Lung microvascular endothelial cell (primary cell): ENCODE measurements around the gene EYS. TPM values are rescaled to one million over a fixed set of nuclear protein-coding genes. Genes with fewer than 3 reads are reported as not detected.
"Not testable (repeated sequence)": the region's sequence is repeated elsewhere in the genome, so short reads cannot be mapped to it uniquely, and the experiment has no call there.

Experiments used
- DNase-seq, 2 donors: peaks; one replicate each; pipeline versions ENCODE4 v3.0.0 to v3.0.0-alpha.2; 2010; ENCODE audit warnings: low read depth in 2 of 2
- total RNA-seq: library from RNA; depleted of rRNA; stranded (reverse); fragments of >200 nt; gene quantifications from 2 replicates; pipeline ENCODE4 v1.2.1, GENCODE V29; 2014

EYS gene
- total RNA-seq, 1 donor from 2014 or later, result not detected

DNA sequence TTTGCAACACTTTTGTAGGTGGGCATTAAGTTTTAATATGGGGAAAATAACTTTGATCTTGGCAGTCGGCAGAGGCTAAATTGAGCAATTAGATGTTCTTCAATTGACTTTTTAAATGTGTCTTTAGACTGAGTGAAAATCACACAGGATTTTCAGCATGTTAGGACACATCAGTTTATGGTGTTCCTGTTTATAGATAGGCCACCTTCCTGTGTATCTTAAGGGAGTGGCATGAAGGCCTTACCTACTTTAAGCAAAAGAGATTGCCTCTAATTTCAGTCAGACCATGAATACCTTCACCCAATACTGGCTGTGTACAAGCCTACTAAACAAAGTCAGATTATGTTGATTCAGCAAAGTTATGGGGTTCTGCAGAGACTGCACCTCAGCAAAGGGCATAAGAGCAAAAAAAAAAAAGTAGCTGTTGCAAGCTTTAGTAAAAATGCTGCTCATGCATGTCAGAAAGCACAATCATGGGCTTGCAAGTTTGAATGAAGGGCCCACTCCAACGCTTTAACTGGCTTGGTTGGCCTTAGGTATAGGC is 1223.0 kb downstream of the EYS start:
- DNase-seq, result no peak

DNA sequence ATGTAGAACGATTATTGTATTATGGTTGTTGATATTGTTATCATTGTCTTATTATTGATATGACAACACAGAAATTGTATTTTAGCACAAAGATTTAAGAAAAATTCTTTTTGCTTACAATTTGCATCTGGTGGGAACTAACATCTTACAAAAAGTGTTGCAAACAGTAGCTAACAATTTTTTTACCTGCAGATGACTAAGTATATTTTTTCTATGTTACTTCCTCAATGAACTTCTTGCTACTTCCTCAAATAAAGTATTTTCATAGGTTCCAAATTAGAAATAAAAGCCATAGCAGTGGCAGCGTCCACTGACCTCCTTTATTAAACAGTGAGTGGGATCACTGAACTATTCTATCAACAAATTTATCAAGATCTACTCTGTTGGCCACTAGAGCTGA is 1224.4 kb downstream of the EYS start:
- DNase-seq, result no peak

GRCh38 chr6:64479134-64479533 is 1227.9 kb downstream of the EYS start:
- no peak for DNase-seq

- DNase-seq, result peak in 1 of 2 donors; percentile 13
Observed at GRCh38 chr6:64477391-64477790, 1229.6 kb downstream of the EYS start.

DNA sequence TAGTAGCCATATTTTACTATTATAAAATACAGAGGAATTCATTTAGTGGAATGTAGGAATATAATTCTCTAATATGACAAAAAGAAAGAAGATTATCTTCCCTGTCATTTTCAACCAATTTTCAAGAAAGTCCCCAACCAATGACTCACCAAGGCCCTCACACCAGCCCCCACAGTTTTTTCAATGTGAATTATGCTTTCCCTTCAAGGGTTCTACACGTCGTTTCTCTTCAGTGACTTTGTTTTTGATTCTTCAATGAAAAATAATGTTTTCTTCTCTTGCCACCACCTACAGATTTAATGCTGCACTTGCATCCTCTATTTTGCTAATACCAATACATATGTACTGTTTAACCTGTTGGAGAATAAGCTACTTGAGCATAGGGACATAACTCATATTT is 1230.1 kb downstream of the EYS start:
- no peak for DNase-seq

DNA sequence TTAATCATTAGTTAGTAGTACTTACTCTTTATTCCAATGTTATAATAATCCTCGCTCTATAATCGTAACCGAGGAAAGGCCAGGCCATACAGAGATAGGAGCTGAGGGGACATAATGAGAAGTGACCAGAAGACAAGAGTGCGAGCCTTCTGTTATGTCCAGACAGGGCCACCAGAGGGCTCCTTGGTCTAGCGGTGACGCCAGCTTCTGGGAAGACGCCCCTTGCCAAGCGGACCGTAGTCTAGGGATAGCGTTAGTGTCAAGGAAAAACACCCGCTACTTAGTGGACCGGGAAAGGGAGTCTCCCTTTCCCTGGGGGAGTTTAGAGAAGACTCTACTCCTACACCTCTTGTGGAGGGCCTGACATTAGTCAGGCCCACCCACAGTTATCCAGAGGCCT is 1237.6 kb downstream of the EYS start:
- DNase-seq, result not testable (repeated sequence)

DNA sequence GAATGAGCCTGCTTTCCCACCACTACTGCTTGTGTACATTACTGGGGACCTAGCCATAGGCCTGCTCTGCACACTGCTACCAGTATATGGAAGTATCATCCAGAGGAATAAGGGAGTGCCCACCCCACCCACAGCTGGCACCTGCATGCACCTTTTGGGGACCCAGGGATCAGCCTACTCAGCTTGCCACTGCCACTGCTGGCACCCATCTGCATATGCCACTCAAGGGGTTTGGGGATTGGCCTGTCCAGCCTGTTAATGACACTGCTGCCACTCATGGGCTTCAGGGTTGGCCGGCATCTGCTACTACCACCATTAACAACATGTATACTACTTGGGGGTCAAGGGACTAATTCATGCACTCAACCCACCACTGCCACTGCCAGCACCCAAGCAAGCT is 1239.4 kb downstream of the EYS start:
- no peak for DNase-seq

DNA sequence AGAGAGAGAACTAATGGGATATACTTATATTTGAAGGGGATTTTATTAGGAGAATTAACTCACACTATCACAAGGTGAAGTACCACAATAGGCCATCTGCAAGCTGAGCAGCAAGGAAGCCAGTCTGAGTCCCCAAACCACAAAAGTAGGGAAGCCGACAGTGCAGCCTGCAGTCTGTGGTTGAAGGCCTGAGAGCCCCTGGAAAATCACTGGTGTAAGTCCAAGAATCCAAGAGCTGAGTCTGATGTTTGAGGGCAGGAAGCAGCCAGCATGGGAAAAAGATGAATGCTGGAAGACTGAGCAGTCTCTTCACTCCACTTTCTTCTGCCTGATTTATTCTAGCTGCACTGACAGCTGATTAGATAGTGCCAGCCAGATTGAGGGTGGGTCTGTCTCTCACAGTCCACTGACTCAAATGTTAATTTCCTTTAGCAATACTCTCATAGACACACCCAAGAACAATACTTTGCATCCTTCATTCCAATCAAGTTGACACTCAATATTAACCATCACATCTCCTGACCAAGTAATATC is 1247.5 kb downstream of the EYS start:
- DNase-seq, result no peak

- not testable (repeated sequence) for DNase-seq
Observed at GRCh38 chr6:64448101-64448500, 1258.9 kb downstream of the EYS start.

- DNase-seq, result no peak
Observed at GRCh38 chr6:64445038-64445437, 1262.0 kb downstream of the EYS start.

- peak in 1 of 2 donors; percentile 20 for DNase-seq
Observed at GRCh38 chr6:64439274-64439673, 1267.8 kb downstream of the EYS start.

GRCh38 chr6:64437996-64438395 is 1269.0 kb downstream of the EYS start:
- DNase-seq, result no peak

DNA sequence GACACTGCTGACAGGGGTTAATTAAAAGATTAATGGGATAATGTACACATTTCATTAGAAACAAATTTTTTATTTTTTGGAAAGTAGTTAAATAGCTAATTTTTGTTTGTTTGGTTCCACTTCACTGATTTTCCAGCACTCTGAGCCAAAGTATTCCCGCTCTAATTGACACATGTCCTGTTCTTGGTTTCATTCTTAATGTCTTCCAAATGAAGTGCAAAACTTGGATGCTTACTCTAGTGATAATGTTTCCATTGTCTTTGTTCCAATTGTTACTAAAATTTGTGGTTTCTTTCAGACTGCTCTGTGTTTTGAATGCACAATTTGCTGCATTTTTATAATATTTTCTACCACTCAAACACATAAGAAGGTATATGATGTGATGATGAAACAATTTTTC is 1277.1 kb downstream of the EYS start:
- DNase-seq, result no peak

- DNase-seq, result no peak
Observed at GRCh38 chr6:64428186-64428585, 1278.8 kb downstream of the EYS start.

DNA sequence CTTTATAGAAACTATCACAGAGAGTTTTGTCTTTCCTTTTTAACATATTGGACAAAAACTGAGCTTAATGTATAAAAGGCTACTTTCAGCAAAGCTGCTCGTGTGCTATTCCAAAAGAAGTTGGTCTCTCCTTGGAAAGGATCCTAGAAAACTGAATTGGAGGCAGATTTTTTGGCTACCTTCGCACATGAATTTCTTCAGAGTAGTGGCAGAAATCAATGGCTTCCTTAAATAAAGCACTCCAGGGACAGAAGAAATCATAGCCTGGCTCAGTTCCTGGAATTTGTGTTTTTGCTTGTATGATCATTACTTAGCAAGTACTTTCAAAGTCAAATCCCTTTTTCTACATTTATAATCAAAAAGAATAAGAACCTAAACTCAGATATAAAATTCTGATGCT is 1291.1 kb downstream of the EYS start:
- no peak for DNase-seq

DNA sequence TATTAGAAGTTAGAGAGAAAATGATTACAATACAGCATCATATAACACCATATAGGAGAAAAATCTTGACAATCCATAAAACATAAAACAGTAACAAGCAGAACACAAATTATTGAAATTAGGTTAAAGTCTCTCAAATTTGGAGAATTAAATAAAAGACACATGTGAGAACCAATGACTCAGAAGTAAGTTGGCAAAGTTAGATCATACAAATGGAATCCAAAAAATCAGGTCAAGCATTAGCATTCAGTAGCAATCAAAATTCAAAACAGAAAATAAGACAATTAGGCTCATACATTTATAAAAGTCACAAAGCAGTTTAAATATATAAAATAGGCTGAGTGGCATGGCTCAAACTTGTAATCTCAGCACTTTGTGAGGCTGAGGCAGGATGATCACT is 1295.8 kb downstream of the EYS start:
- no peak for DNase-seq

DNA sequence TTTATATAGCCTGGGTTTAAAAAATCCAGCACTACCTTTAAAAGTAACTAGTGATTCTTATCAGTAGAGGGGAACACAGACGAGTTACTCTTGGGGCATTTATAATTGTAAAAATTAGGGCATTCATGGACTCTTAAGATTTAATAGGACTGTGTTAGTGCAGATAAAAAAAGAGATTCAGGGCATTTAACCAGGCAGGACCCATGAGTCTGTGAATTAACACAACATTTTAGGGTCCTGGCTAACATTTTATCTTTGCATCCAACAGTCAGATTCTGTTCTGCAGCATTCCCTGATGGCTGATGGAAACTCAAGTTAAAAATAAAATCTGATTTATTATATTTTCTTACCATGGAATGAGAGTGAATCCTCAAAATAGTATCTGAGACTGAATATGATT is 1297.1 kb downstream of the EYS start:
- no peak for DNase-seq

- DNase-seq, result no peak
Observed at GRCh38 chr6:64404396-64404795, 1302.6 kb downstream of the EYS start.

DNA sequence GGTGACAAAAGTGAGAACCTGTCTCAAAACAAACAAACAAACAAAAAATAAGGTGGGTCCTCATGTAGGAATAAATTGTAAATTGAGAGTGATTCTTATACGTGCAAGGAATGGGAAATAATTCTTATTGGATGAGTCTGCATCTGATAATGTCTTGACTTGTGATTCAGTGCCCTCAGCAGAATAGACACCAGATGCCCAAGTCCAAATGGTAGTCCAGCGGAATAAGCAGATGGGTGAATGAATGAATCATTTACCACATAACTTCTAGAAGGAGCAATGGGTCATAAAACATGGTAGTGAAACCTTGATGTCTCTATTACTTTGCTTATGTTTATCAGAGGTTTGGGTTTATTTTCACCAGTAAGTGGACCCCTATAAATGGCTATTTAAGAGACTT is 1323.7 kb downstream of the EYS start:
- no peak for DNase-seq

DNA sequence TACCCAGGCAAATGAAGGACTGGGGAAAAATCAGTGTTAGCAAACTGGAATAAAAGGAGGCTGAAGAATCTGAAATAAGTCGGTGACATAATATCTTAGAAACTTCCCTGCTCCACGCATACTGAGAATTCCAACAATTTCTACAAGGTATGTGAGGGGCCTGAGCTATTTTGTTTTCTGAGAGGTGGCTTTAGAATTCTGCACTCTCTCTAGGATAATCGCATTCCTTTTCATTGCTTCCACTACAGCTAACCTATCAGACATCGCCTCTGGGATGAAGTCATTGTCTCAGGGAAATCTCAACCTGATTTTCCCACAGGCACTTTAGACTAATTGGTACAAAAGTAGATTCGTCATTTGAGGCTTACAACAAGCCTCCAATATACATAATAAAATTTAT is 1330.6 kb downstream of the EYS start:
- DNase-seq, result no peak

DNA sequence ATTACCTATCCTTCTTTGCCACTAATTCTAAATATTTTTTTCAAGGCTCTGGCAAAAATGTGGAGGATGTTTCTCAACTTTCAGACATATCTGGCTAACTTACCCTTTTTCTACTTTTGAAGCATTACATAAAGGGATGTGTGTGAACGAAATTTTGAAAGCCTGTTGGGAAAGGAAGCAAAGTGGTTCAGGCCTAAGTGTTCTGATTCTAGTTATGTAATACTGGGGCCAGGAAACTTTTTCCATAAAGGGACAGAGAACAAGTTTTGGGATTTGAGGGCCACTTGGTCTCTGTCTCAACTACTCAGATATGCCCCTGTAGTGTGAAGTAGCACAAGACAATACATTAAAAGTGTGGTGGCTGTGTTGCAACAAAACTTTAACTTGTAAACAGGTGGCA is 1349.6 kb downstream of the EYS start:
- DNase-seq, result no peak

GRCh38 chr6:64347411-64347810 is 1359.6 kb downstream of the EYS start:
- no peak for DNase-seq

DNA sequence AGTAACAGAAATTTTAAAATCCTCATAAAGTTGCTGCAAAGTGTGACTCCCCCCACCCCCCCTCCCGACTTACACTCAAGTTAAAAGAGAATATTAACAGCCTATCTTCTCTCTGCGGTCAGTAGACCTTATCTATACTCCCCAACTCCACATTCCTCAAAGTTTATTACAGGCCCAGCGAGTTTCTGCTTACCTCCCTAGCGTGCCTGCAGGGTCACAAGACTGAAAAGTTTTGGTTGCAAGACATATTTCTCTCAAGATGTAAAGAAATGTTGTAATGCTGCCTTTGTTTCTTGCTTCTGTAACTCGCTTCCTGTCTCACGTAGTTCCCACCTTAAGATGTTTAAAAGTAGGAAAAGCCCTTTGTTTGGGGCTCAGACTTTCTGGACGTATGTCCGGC is 1371.8 kb downstream of the EYS start:
- no peak for DNase-seq

GRCh38 chr6:64334636-64335035 is 1372.4 kb downstream of the EYS start:
- DNase-seq, result no peak
